ENCODE data around the gene TXNDC2.

DNA sequence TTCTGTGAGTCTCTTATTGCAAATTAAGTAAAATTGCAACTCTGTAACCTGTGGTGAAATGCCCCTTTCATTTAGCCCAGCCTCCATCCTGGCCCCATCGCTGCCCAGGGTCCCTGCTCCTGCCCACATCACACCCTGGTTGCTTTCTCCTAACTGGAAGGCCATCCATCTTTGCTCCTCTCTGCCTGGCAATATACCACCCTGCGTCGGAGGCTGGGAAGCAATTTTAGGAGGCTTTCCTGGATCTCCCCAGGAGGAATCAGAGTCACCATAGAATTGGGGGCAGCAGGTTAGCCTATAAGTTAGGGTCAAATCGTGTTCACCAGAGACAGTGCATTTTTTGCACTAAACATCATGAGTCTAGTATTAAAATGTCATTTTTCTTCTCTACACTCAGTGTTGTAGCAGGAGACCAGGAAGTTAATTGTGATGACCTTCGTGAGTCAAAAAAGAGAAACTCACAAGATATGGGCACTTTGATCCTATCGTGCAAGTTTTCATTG, 14.5 kb upstream of the TXNDC2 start:
- TF ChIP-seq EZH2 (IDR thresholded peaks at IDR 0.05; ENCODE audit: insufficient read depth, poor library complexity, severe bottlenecking) (no peak), EZH2phosphoT487 (IDR thresholded peaks at IDR 0.05; ENCODE audit: insufficient read depth, low read depth) (no peak)
